ENCODE results near the gene TNFSF12. TPM values are rescaled to one million over a fixed set of nuclear protein-coding genes. Genes with fewer than 3 reads are reported as not detected.

TNFSF12 gene
- polyA plus RNA-seq, 2 of the 4 experiments (the other 2 are of a cell fraction) = 9.9 to 11.9 TPM

- H3K4me2 ChIP-seq = peak within 1 kb of the TSS; percentile 89
- DNase-seq (ENCODE audit: low read depth in 1 of 2, low spot score in 1 of 2) (peak; percentile 94 to 98), ATAC-seq (peak; percentile 64 to 88), FAIRE-seq (no peak)
- POLR2A ChIA-PET = interaction anchor here (0.9 to 2.8 kb wide), 6 partner anchors 8 to 126 kb away, joined by 3 to 33 read pairs (median 8); partner anchors contain the start of genes MPDU1, POLR2A, TP53 and WRAP53
- CTCF ChIA-PET = interaction anchor here (0.6 to 11.3 kb wide), 64 partner anchors 9 to 516 kb away, joined by 3 to 232 read pairs (median 10); partner anchors contain the start of genes ACADVL, CD68, CHRNB1 and DLG4
- peaks cover 45% of the 10 kb centered on the region for H3K4me1 ChIP-seq
- H3K9me3 ChIP-seq = no peaks in the 10 kb centered on the region
- TF ChIP-seq RNF2 (IDR thresholded peaks at IDR 0.05; ENCODE audit: borderline replicate concordance, low read depth) = no peak
- no peak for TF ChIP-seq SMC3 (IDR thresholded peaks at IDR 0.05)
- TF ChIP-seq MAX (IDR thresholded peaks at IDR 0.05) = peak; percentile 70
- TF ChIP-seq ESRRA (IDR thresholded peaks at IDR 0.05; ENCODE audit: borderline replicate concordance, low read length) = no peak
- no peak for TF ChIP-seq ELK1 (IDR thresholded peaks at IDR 0.05; ENCODE audit: low read depth, low read length)
- peak; percentile 79 for TF ChIP-seq POLR2A (IDR thresholded peaks at IDR 0.05; ENCODE audit: low read length)
- peak in 1 of 2 experiments; percentile 83; a peak in 3 of 5 replicates for TF ChIP-seq JUN (IDR thresholded peaks at IDR 0.05)
- TF ChIP-seq MAZ (IDR thresholded peaks at IDR 0.05; ENCODE audit: borderline replicate concordance, low read depth, low read length) = 0 out of 2 replicates have a peak, but pooled peaks have one; percentile 25
- TF ChIP-seq MYC (IDR thresholded peaks at IDR 0.05; ENCODE audit: borderline replicate concordance, low read length) = peak; percentile 59
- TF ChIP-seq MAFK (IDR thresholded peaks at IDR 0.05; ENCODE audit: partially characterized antibody) = no peak
- no peak for TF ChIP-seq NPAS2 (CRISPR knock-in tag; IDR thresholded peaks at IDR 0.05; ENCODE audit: borderline replicate concordance)
- 0 out of 2 replicates have a peak, but pooled peaks have one; percentile 7 for TF ChIP-seq HDAC2 (IDR thresholded peaks at IDR 0.05)
- TF ChIP-seq ATOH8 (CRISPR knock-in tag; IDR thresholded peaks at IDR 0.05; ENCODE audit: low read depth) = no peak
- no peak for TF ChIP-seq TFCP2L1 (CRISPR knock-in tag; IDR thresholded peaks at IDR 0.05)
- TF ChIP-seq BHLHE40 (IDR thresholded peaks at IDR 0.05; ENCODE audit: low read depth, low read length) = no peak
- no peak for TF ChIP-seq NR3C1 (IDR thresholded peaks at IDR 0.05)
- TF ChIP-seq HES2 (IDR thresholded peaks at IDR 0.05) = no peak
- peak; percentile 67 for TF ChIP-seq E2F6 (IDR thresholded peaks at IDR 0.05; ENCODE audit: borderline replicate concordance, low read depth)
- TF ChIP-seq RCOR1 (IDR thresholded peaks at IDR 0.05; ENCODE audit: low read depth, low read length) = no peak
- TF ChIP-seq PHF8 (IDR thresholded peaks at IDR 0.05; ENCODE audit: borderline replicate concordance, low read depth) = peak; percentile 58
- TF ChIP-seq BCL3 (IDR thresholded peaks at IDR 0.05) = peak; percentile 67; the same call in 1 of the 3 replicates
- TF ChIP-seq KDM5A (IDR thresholded peaks at IDR 0.05) = peak; percentile 52; the same call in 1 of the 2 replicates
- no peak for TF ChIP-seq SREBF2 (IDR thresholded peaks at IDR 0.05)
- under 1% methylated on average over 63 of the region's 82 CpGs for WGBS (ENCODE audit: missing lambda C conversion rate)
- peak within 1 kb of the TSS; percentile 90 to 97 for H3K27ac ChIP-seq
- H3K4me3 ChIP-seq = peak within 1 kb of the TSS; percentile 77
Observed at GRCh38 chr17:7561589-7562207, 12.8 kb downstream of the TNFSF12 start, which contains the start of gene SENP3. Gene SENP3 (plus strand): TSS chr17:7561919. CDS start chr17:7563077, 1,158 bp downstream.

Data from A549 (cell line).